IMR-90 (cell line): ENCODE results near the gene FOXS1.

ENCODE experiments used
- CTCF ChIP-seq: conservative IDR thresholded peaks from 2 replicates; pipeline ENCODE4 v1.5.1; 2012; ENCODE audit warnings: mild to moderate bottlenecking, low read depth, low read length, improper control_type of control experiment
- MAFK ChIP-seq: IDR thresholded peaks from 2 replicates; pipeline ENCODE4 v1.6.1; 2012; ENCODE audit warnings: low read depth, low read length, improper control_type of control experiment
- RAD21 ChIP-seq: IDR thresholded peaks from 2 replicates; pipeline ENCODE4 v1.6.1; 2012; ENCODE audit warnings: low read length, improper control_type of control experiment
- RCOR1 ChIP-seq: IDR thresholded peaks from 2 replicates; pipeline ENCODE4 v1.6.1; 2012; ENCODE audit warnings: mild to moderate bottlenecking, low read length, improper control_type of control experiment; ENCODE audit not compliant: insufficient replicate concordance

GRCh38 chr20:31862157-31862470 is 16.7 kb upstream of the FOXS1 start:
- no peak for TF ChIP-seq RAD21
- TF ChIP-seq CTCF: no peak
- TF ChIP-seq RCOR1: no peak
- no peak for TF ChIP-seq MAFK
